ENCODE measurements around the gene ATG5. TPM values are rescaled to one million over a fixed set of nuclear protein-coding genes. Genes with fewer than 3 reads are reported as not detected.

ATG5 gene
- total RNA-seq, 4 donors from 2014 or later = 26.1 to 43.3 (median 30.6) TPM

DNA sequence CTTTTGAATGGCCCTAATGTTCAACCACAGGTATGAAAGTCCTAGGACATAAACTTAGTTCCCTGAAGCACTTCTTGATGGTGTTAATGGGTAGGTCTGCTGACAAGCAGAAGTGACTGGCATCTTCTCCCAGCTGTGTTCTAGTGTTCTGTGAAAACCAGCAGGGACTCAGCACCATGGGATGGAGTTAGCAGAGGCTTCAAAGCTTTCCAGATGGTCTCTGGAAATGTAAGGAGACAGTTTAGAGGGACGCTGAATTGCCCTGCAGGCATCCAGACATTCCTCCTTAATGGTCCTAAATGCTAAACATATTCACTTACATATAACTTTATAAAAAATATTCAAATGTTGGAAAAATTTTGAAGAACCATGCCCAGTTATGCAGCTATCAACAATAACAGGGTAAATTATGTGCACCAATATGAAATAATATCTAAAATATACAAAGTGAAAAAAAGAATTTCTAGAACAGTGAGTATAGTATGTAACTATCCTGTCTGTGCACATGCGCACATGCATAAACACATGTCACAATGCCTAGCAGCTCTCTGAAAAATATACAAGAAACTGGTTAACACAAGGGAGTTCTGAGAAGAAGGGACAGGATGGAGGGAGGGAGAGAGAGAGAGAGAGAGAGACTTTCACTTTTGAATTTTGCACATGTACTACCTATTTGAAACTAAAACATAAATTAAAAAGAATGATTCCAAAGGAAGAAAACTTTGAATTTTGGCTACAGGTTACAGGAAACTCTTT, 152.3 kb downstream of the ATG5 start:
- no peaks in the 10 kb centered on the region for H3K4me1 ChIP-seq
- no peak for ATAC-seq
- no peaks in the 10 kb centered on the region for H3K36me3 ChIP-seq
- TF ChIP-seq POLR2A (IDR thresholded peaks at IDR 0.05) = no peak
- no peak for TF ChIP-seq EP300 (IDR thresholded peaks at IDR 0.05)
- TF ChIP-seq, protein P1, sequence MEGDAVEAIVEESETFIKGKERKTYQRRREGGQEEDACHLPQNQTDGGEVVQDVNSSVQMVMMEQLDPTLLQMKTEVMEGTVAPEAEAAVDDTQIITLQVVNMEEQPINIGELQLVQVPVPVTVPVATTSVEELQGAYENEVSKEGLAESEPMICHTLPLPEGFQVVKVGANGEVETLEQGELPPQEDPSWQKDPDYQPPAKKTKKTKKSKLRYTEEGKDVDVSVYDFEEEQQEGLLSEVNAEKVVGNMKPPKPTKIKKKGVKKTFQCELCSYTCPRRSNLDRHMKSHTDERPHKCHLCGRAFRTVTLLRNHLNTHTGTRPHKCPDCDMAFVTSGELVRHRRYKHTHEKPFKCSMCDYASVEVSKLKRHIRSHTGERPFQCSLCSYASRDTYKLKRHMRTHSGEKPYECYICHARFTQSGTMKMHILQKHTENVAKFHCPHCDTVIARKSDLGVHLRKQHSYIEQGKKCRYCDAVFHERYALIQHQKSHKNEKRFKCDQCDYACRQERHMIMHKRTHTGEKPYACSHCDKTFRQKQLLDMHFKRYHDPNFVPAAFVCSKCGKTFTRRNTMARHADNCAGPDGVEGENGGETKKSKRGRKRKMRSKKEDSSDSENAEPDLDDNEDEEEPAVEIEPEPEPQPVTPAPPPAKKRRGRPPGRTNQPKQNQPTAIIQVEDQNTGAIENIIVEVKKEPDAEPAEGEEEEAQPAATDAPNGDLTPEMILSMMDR (IDR thresholded peaks at IDR 0.05) = no peak
- TF ChIP-seq POLR2AphosphoS5 (IDR thresholded peaks at IDR 0.05) = no peak
- no peaks in the 10 kb centered on the region for H3K27me3 ChIP-seq
- H3K9me3 ChIP-seq = no peaks in the 10 kb centered on the region
- H3K27ac ChIP-seq = no peak overlapping the region
- 78 to 92% methylated on average over 2 of the region's 2 CpGs for WGBS, 2 donors (ENCODE audit: low coverage in 1 of 2)
- no peak overlapping the region for H3K4me3 ChIP-seq

DNA sequence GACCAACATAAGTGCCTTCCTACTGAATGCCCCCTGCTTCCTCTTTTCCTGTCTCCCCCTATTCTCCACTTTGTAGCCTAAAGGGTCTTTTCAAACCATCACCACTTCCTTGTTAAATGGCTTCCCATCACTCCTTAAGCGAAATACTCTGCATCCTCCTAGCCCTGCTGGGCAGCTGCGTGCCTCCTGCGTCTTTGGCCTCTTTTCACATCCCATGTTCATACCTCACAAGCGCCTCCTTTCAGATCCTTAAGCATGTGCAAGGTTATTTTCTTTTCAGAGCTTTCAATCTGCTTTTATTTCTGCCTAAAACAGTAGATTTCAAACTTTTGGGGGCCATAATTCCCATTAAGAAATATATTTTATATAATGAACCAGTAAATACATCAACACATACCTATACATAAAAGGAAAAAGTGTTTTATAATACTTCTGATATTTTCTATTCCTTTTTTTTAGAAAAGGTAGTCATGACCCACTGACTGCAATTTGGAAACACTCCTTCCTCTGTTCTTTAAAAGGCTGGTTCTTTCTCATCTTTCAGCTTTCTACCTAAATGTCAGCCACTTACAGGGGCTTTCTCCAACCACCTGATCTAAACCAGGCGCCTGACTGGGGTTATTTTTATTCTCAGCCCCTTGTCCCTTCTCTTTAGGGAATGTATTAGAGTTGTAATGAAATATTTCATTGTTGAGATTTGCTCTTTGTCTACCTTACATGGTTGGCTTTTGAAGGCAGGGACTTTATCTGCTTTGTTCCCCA, 155.3 kb downstream of the ATG5 start:
- Histone ChIP-seq H3K4me3 (no peak overlapping the region), H3K27ac (no peak overlapping the region), H3K36me3 (no peaks in the 10 kb centered on the region), H3K9me3 (no peaks in the 10 kb centered on the region), H3K27me3 (no peaks in the 10 kb centered on the region), H3K4me1 (no peaks in the 10 kb centered on the region)
- ATAC-seq = no peak
- WGBS, 2 donors (ENCODE audit: low coverage in 1 of 2) = 84 to 96% methylated on average over 5 of the region's 5 CpGs
- TF ChIP-seq, protein P1 (IDR thresholded peaks at IDR 0.05) = no peak
- no peak for TF ChIP-seq EP300 (IDR thresholded peaks at IDR 0.05)
- TF ChIP-seq POLR2A (IDR thresholded peaks at IDR 0.05) = no peak
- TF ChIP-seq POLR2AphosphoS5 (IDR thresholded peaks at IDR 0.05) = no peak

DNA sequence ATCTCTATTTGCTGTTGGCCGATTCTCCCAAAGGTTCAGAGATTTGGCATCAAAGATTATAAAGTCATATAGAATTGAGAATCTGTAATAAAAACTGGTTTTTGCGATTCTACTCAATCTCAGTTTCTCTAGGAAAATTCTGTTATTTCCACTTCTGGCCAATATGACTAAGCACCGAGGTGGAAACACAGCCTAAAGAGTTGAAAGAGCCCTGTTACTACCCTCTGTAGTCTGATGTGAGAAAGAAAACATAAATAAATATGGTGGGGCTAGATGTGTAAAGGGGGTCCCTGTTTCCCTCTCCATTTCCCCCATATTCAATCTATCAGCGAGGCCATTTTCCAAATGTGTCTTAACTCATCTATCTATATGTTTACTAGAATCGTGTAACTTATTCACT, 156.0 kb downstream of the ATG5 start:
- WGBS, 2 donors (ENCODE audit: low coverage in 1 of 2) = 84 to 94% methylated on average over 5 of the region's 5 CpGs
- TF ChIP-seq POLR2AphosphoS5 (IDR thresholded peaks at IDR 0.05) (no peak), EP300 (IDR thresholded peaks at IDR 0.05) (no peak), POLR2A (IDR thresholded peaks at IDR 0.05) (no peak)
- TF ChIP-seq, protein P1 (IDR thresholded peaks at IDR 0.05) = no peak
- Histone ChIP-seq H3K9me3 (no peaks in the 10 kb centered on the region), H3K27ac (no peak overlapping the region), H3K27me3 (no peaks in the 10 kb centered on the region), H3K36me3 (no peaks in the 10 kb centered on the region), H3K4me3 (no peak overlapping the region), H3K4me1 (no peaks in the 10 kb centered on the region)
- ATAC-seq = no peak

DNA sequence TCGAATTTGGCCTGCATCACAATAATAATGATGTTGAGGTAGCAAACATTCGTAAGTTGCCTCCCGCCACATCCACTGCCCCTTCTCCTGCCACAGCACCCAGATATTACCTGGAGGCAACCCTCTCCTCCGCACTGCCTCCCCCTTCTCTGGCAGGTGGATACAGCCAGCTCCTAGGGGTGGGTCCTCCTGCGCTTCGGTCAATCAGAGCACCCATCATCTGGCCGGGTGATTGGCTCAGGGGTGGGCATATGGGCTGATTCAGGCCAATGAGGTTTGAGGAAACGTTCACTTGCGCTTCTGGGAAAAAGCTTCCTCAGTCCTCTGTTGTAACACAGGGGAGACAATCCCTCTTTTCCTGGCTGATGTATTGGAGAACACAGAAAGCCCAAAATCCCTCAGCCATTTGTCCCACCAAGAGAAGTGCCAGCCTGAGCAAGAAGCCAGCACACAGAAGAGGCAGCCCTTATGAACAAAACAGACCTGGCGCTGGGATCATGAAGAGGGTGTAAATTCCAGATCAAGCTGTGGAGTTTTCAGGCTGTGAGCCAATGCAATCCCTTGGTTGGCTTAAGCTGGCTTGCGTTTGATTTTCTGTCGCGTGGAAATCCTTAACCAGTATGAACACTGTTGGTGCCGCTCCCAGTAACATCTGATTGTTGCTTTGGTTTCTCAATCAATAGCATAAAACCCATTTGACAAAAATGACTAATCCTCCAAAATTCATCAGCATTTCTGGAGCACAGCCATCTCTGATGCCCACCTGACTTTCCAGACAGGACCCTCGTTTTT, 157.3 kb downstream of the ATG5 start:
- no peaks in the 10 kb centered on the region for H3K4me1 ChIP-seq
- 93 to 98% methylated on average over 10 to 13 of the region's 15 CpGs for WGBS, 2 donors (ENCODE audit: low coverage in 1 of 2)
- no peak overlapping the region for H3K4me3 ChIP-seq
- no peaks in the 10 kb centered on the region for H3K9me3 ChIP-seq
- no peak overlapping the region for H3K27ac ChIP-seq
- no peaks in the 10 kb centered on the region for H3K36me3 ChIP-seq
- TF ChIP-seq, protein P1 (IDR thresholded peaks at IDR 0.05) = no peak
- no peak for TF ChIP-seq POLR2A (IDR thresholded peaks at IDR 0.05)
- TF ChIP-seq POLR2AphosphoS5 (IDR thresholded peaks at IDR 0.05) = no peak
- TF ChIP-seq EP300 (IDR thresholded peaks at IDR 0.05) = no peak
- ATAC-seq = no peak
- H3K27me3 ChIP-seq = no peaks in the 10 kb centered on the region
